Activated T-helper 2 cell treated with anti-CD3 and anti-CD28 coated beads, Interferon-gamma antibody, Interleukin-2, Interleukin-4, amounts not matched to agents 10 μg/mL and 5 μg/mL and 100 μg/mL, durations not matched to agents 14 hours and 24 hours and 36 hours (primary cell): ENCODE measurements around the gene CDC6. TPM values are rescaled to one million over a fixed set of nuclear protein-coding genes. Genes with fewer than 3 reads are reported as not detected.

Source experiments
- DNase-seq: peaks from one replicate; pipeline ENCODE4 v3.0.0; 2021; ENCODE audit warnings: low spot score
- H3K27ac Mint-ChIP-seq: one replicate; pipeline ENCODE4 v1.8.0; 2021; ENCODE audit warnings: mixed read lengths
- H3K27me3 Mint-ChIP-seq: one replicate; pipeline ENCODE4 v1.8.0; 2021; ENCODE audit warnings: low read depth, mixed read lengths
- H3K36me3 Mint-ChIP-seq: one replicate; pipeline ENCODE4 v1.8.0; 2021; ENCODE audit warnings: low read depth, mixed read lengths
- H3K4me1 Mint-ChIP-seq: one replicate; pipeline ENCODE4 v1.8.0; 2021; ENCODE audit warnings: low read depth, mixed read lengths
- H3K4me3 Mint-ChIP-seq: one replicate; pipeline ENCODE4 v1.8.0; 2021; ENCODE audit warnings: low read depth, mild to moderate bottlenecking, moderate library complexity, mixed read lengths
- H3K9me3 Mint-ChIP-seq: one replicate; pipeline ENCODE4 v1.8.0; 2021; ENCODE audit warnings: mixed read lengths
- intact Hi-C: fragments of 100-400 bp; cut with micrococcal nuclease; formaldehyde crosslinking; loops from one replicate; pipeline ENCODE4 v1.15.1; 2023
- total RNA-seq: library from RNA; stranded (reverse); gene quantifications from 2 replicates; pipeline ENCODE4 v1.2.3, GENCODE V29; 2022

CDC6 gene
- total RNA-seq, 1 donor from 2014 or later, result 126 TPM

DNA sequence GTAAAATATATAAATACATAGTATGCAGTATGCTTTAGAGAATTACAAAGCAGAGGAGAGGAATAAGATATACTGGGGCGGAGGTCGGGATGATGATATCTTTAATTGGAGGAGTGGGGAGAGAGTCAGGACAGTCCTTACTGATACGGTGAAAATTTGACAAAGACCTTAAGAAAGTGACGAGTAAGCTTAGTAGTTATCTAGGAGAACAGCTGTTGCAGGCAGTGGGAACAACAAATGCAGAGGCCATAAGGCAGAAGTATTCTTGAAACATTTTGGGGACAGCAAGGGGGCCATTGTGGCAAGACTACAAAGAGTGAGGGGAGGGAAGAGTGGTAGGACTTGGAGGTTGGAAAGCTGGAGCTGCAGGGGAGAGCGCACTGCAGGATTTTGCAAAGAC is 22.3 kb upstream of the CDC6 start:
- no peaks in the 10 kb centered on the region for H3K9me3 Mint-ChIP-seq
- no peaks in the 10 kb centered on the region for H3K27me3 Mint-ChIP-seq
- H3K36me3 Mint-ChIP-seq, result peaks cover 29% of the 10 kb centered on the region
- no peak for DNase-seq
- peaks cover 7% of the 10 kb centered on the region for H3K4me1 Mint-ChIP-seq
- H3K4me3 Mint-ChIP-seq, result no peak overlapping the region
- intact Hi-C loops, result no loop called here
- H3K27ac Mint-ChIP-seq, result no peak overlapping the region

- intact Hi-C loops, result no loop called here
- H3K36me3 Mint-ChIP-seq, result peaks cover 20% of the 10 kb centered on the region
- no peak overlapping the region for H3K4me3 Mint-ChIP-seq
- H3K27me3 Mint-ChIP-seq, result no peaks in the 10 kb centered on the region
- no peak for DNase-seq
- H3K4me1 Mint-ChIP-seq, result peaks cover 7% of the 10 kb centered on the region
- H3K9me3 Mint-ChIP-seq, result no peaks in the 10 kb centered on the region
- H3K27ac Mint-ChIP-seq, result no peak overlapping the region
Observed at GRCh38 chr17:40266882-40267281, 20.8 kb upstream of the CDC6 start.

DNA sequence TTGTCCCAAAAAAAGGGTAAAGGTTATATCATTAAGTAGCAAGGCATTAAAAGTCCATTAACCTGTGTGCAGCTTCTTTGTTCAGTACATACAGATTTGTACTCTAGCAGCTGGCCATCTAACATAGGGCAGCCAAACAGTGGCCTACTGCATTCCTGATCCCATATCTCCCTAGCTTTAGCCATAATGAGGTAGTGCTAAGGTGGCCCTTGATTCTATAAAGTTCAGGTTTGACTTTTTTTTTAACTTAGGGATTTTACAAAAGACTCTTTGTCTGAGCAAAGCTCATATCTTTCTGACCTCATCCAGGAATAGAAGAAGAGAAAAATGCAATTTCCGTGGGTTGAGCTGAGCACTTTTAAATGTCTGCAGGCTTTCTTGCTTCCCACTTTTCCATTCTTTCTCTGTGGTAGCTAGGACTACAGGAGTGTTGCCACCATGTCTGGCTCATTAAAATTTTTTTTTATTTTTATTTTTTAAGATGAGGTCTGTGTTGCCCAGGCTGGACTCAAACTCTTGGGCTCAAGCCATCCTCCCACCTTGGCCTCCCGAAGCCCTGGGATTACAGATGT is 19.5 kb upstream of the CDC6 start:
- DNase-seq, result no peak
- no peak overlapping the region for H3K4me3 Mint-ChIP-seq
- intact Hi-C loops, result no loop called here
- peaks cover 14% of the 10 kb centered on the region for H3K36me3 Mint-ChIP-seq
- H3K27me3 Mint-ChIP-seq, result no peaks in the 10 kb centered on the region
- H3K27ac Mint-ChIP-seq, result no peak overlapping the region
- no peaks in the 10 kb centered on the region for H3K9me3 Mint-ChIP-seq
- no peaks in the 10 kb centered on the region for H3K4me1 Mint-ChIP-seq

DNA sequence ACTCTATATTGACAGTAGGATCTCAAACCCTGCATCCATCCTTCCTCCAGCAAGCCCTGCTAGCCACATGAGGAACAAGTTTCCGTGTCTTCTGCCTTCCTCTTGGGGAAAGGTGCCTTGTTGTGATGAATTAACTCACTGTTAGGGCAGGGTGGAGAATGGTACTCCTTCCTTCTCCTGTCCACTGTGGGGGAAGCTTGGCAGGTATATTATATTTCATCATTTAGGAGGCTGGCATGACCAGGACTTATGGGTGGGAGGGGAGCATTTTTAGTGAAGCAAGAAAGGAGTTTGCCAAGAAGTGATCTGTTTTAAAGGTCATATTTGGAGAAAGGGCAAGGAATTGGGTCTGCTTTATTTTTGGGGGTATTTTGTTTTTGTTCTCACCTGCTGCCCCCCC is 9.3 kb upstream of the CDC6 start:
- Mint-ChIP-seq H3K36me3 (peaks cover 82% of the 10 kb centered on the region), H3K27ac (peak overlapping the region; percentile 61), H3K4me1 (peaks cover 38% of the 10 kb centered on the region), H3K9me3 (no peaks in the 10 kb centered on the region), H3K4me3 (no peak overlapping the region), H3K27me3 (no peaks in the 10 kb centered on the region)
- DNase-seq, result no peak
- intact Hi-C loops, result no loop called here

- Mint-ChIP-seq H3K4me3 (no peak overlapping the region), H3K9me3 (no peaks in the 10 kb centered on the region), H3K4me1 (peaks cover 46% of the 10 kb centered on the region), H3K27me3 (no peaks in the 10 kb centered on the region), H3K27ac (peak overlapping the region; percentile 42), H3K36me3 (peaks cover 76% of the 10 kb centered on the region)
- intact Hi-C loops, result no loop called here
- no peak for DNase-seq
Observed at GRCh38 chr17:40279402-40279801, 8.3 kb upstream of the CDC6 start.

- peaks cover 60% of the 10 kb centered on the region for H3K36me3 Mint-ChIP-seq
- DNase-seq, result no peak
- H3K27me3 Mint-ChIP-seq, result no peaks in the 10 kb centered on the region
- no peaks in the 10 kb centered on the region for H3K9me3 Mint-ChIP-seq
- H3K4me1 Mint-ChIP-seq, result peaks cover 54% of the 10 kb centered on the region
- peak overlapping the region; percentile 75 for H3K27ac Mint-ChIP-seq
- no peak overlapping the region for H3K4me3 Mint-ChIP-seq
- intact Hi-C loops, result loop anchor here (10.0 kb wide), 1 partner anchor 177 kb away; the partner anchor contains the start of gene NR1D1
Observed at GRCh38 chr17:40281663-40282062, 6.0 kb upstream of the CDC6 start.

GRCh38 chr17:40283662-40284061 is 4.0 kb upstream of the CDC6 start:
- intact Hi-C loops, result loop anchor here (10.0 kb wide), 1 partner anchor 179 kb away; the partner anchor contains the start of gene NR1D1
- H3K36me3 Mint-ChIP-seq, result peaks cover 51% of the 10 kb centered on the region
- no peaks in the 10 kb centered on the region for H3K9me3 Mint-ChIP-seq
- peaks cover 52% of the 10 kb centered on the region for H3K4me1 Mint-ChIP-seq
- peak overlapping the region; percentile 1 for H3K4me3 Mint-ChIP-seq
- H3K27ac Mint-ChIP-seq, result peak overlapping the region; percentile 84
- DNase-seq, result no peak
- H3K27me3 Mint-ChIP-seq, result no peaks in the 10 kb centered on the region

GRCh38 chr17:40284085-40284713 is 3.5 kb upstream of the CDC6 start:
- Mint-ChIP-seq H3K36me3 (peaks cover 49% of the 10 kb centered on the region), H3K9me3 (no peaks in the 10 kb centered on the region), H3K4me3 (peak overlapping the region; percentile 56), H3K4me1 (peaks cover 48% of the 10 kb centered on the region), H3K27me3 (no peaks in the 10 kb centered on the region), H3K27ac (peak overlapping the region; percentile 70)
- intact Hi-C loops, result loop anchor here (10.0 kb wide), 1 partner anchor 179 kb away; the partner anchor contains the start of gene NR1D1
- no peak for DNase-seq

DNA sequence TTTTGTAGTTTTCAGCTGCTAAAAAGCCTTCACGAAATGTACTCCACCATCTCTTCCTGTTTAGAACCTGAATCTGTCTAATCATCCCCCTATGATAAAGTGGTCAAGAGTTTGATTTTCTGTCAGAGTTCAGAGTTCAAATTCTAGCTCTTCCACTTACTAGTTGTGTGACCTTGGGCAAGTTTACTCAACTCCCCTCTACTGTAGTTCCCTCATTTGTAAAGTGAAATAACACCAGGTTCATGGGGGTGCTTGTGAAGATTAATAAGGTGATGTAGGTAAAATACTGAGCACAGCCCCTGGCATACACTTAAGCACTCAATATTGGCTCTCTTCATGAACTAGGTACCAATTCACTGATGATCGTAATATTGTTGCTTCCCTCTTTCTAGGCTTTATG is 1.2 kb upstream of the CDC6 start:
- Mint-ChIP-seq H3K4me3 (no peak overlapping the region), H3K9me3 (no peaks in the 10 kb centered on the region), H3K36me3 (peaks cover 48% of the 10 kb centered on the region), H3K27me3 (no peaks in the 10 kb centered on the region), H3K27ac (no peak overlapping the region), H3K4me1 (peaks cover 58% of the 10 kb centered on the region)
- no peak for DNase-seq
- intact Hi-C loops, result loop anchor here (2.0 to 10.0 kb wide), 2 partner anchors 32 to 182 kb away; partner anchors contain the start of gene NR1D1

DNA sequence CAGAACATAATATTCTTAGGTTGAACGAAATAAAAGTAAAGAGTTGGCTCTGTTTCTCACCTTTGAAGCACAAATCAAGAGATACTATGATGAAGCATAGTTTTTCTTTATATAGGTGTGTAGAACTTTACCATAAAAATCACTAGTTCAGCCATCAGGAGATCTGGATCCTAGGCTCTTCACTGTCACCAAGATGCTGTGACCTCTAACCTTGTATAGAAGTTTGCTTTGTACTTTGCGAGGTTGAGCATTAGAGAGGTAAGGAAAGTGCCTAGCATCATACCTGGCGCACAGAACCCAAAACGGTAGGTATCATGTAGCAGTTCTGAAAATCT is 553 bp upstream of the CDC6 start:
- no peak overlapping the region for H3K27ac Mint-ChIP-seq
- H3K9me3 Mint-ChIP-seq, result no peaks in the 10 kb centered on the region
- H3K27me3 Mint-ChIP-seq, result no peaks in the 10 kb centered on the region
- H3K4me3 Mint-ChIP-seq, result peak overlapping the region; percentile 100
- H3K4me1 Mint-ChIP-seq, result peaks cover 53% of the 10 kb centered on the region
- no peak for DNase-seq
- intact Hi-C loops, result loop anchor here (1.0 to 10.0 kb wide), 3 partner anchors 32 to 182 kb away; partner anchors contain the start of genes NR1D1 and WIPF2
- peaks cover 47% of the 10 kb centered on the region for H3K36me3 Mint-ChIP-seq

DNA sequence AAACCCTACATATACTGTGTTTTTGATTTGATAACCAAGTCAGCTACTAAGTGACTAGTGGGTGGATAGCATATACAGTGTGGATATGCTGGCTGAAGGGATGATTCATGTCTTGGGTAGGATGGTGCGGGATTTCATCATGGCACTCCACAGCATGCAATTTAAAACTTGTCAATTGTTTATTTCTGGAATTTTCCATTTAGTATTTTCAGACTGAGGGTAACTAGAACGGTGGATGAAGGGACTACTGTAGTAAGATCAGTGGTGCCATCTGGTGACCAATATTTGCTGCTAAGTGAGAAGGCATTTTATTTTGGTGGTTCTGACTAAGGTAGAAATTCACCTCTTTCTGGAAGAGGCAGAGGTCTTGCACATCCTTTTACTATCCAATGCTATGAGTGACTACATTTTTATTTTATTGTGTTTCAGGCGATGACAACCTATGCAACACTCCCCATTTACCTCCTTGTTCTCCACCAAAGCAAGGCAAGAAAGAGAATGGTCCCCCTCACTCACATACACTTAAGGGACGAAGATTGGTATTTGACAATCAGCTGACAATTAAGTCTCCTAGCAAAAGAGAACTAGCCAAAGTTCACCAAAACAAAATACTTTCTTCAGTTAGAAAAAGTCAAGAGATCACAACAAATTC is 3.1 kb downstream of the CDC6 start:
- no peak for DNase-seq
- Mint-ChIP-seq H3K36me3 (peaks cover 64% of the 10 kb centered on the region), H3K4me1 (peaks cover 46% of the 10 kb centered on the region), H3K27me3 (no peaks in the 10 kb centered on the region), H3K27ac (peak overlapping the region; percentile 67), H3K9me3 (no peaks in the 10 kb centered on the region), H3K4me3 (peak overlapping the region; percentile 1)
- intact Hi-C loops, result loop anchor here (1.0 kb wide), 1 partner anchor 88 kb away; no protein-coding TSS in a partner anchor

DNA sequence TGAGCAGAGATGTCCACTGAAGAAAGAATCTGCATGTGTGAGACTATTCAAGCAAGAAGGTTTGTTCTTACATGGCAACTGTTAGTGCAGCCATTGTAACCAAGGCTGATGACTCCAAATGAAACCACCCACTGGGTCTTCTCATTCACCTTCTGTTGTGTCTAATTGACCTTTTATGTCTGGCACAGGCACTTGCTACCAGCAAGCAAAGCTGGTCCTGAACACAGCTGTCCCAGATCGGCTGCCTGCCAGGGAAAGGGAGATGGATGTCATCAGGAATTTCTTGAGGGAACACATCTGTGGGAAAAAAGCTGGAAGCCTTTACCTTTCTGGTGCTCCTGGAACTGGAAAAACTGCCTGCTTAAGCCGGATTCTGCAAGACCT is 3.6 kb downstream of the CDC6 start:
- Mint-ChIP-seq H3K9me3 (no peaks in the 10 kb centered on the region), H3K4me1 (peaks cover 50% of the 10 kb centered on the region), H3K4me3 (peak overlapping the region; percentile 1), H3K36me3 (peaks cover 69% of the 10 kb centered on the region), H3K27me3 (no peaks in the 10 kb centered on the region), H3K27ac (peak overlapping the region; percentile 67)
- intact Hi-C loops, result no loop called here
- no peak for DNase-seq

- intact Hi-C loops, result no loop called here
- no peaks in the 10 kb centered on the region for H3K27me3 Mint-ChIP-seq
Observed at GRCh38 chr17:40293363-40293762, 5.7 kb downstream of the CDC6 start.

More at GRCh38 chr17:40293363-40293762, 5.7 kb downstream of the CDC6 start:
- no peak overlapping the region for H3K27ac Mint-ChIP-seq
- DNase-seq, result no peak
- peaks cover 80% of the 10 kb centered on the region for H3K36me3 Mint-ChIP-seq
- no peak overlapping the region for H3K4me3 Mint-ChIP-seq
- H3K4me1 Mint-ChIP-seq, result peaks cover 47% of the 10 kb centered on the region
- H3K9me3 Mint-ChIP-seq, result no peaks in the 10 kb centered on the region
